ENCODE measurements around the gene SPIB.

SPIB gene

DNA sequence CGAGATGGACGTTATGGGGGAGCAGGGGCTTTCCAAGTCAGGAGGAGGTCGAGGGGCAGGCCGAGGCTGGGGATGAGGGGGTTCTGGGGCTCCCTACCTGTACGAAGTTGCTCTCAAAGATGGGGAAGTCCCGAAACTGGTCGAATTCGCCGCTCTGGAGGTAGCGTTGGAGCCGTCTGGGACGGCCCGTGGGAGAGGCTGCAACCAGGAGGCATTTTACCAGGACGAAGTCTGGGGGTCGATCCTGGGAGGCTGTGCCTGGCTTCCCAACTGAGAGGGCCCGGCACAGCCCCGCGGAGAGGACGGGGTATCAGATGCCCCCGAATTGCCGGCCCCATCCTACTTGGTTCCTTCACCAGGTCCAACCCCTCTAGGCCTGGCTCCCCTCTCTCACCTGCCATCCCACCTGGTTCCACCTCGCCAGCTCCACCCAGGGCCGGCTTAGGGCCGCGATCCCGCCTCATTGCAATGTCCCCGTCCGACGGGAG, 57.0 kb downstream of the SPIB start:
- FAIRE-seq: no peak

- FAIRE-seq: no peak
Measured at GRCh38 chr19:50476224-50476906, 57.6 kb downstream of the SPIB start, which contains the start of the genes EMC10 and GARIN5A. TSS of gene EMC10 (plus strand) at chr19:50476507. CDS start at chr19:50476545, 38 bp downstream. TSS of gene GARIN5A (minus strand) at chr19:50476848. CDS start at chr19:50476388, 460 bp downstream.

DNA sequence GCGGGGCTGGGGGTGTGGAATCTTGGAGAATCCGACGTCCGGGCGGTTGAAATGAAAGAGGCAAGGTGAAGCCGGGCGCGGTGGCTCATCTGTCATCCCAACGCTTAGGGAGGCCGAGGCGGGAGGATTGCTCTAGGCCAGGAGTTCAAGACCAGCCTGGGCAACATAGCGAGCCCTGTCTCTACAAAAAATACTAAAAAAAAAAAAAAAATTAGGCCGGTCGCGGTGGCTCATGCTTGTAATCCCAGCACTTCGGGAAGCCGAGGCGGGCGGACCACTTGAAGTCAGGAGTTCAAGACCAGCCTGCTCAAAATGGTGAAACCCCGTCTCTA, 58.1 kb downstream of the SPIB start:
- FAIRE-seq: no peak

GRCh38 chr19:50477751-50478515, 59.2 kb downstream of the SPIB start:
- no peak for FAIRE-seq

DNA sequence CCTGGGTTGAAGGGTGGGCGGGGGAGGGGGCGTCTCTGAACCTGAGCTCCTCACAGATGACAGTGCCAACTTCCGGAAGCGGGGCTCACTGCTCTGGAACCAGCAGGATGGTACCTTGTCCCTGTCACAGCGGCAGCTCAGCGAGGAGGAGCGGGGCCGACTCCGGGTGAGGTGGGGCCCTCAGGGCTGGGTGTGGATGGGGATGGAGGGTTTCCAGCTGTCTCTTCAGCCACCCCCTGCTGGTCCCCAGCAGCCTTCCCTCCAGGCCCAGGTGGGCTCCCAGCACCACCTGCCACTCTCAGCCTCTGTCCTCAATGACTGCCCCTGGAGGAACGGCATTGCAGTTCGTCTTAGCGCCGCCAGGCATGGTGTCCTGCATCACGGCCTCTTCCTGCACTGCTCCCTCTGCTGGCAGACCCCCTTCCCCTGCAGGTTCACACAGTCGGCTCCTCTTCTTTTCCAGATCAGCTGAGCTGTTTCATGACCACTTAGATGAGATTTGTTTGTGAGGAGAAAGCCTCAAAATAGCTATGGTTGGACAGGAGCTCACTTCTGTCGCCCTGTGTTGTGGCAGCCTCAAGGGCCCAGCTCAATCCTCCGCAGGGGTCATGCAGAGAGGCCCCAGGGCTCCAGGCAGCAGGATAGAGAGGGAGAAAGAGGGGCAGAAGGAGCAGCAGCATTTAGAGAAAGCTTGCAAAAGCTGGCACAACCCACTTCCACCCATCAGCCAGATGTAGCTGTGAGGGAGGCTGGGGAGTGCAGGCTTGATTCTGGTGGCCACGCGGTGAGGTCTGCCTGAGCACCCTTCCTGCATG, 60.4 kb downstream of the SPIB start:
- FAIRE-seq: no peak

- no peak for FAIRE-seq
Measured at GRCh38 chr19:50479761-50480251, 61.1 kb downstream of the SPIB start.

DNA sequence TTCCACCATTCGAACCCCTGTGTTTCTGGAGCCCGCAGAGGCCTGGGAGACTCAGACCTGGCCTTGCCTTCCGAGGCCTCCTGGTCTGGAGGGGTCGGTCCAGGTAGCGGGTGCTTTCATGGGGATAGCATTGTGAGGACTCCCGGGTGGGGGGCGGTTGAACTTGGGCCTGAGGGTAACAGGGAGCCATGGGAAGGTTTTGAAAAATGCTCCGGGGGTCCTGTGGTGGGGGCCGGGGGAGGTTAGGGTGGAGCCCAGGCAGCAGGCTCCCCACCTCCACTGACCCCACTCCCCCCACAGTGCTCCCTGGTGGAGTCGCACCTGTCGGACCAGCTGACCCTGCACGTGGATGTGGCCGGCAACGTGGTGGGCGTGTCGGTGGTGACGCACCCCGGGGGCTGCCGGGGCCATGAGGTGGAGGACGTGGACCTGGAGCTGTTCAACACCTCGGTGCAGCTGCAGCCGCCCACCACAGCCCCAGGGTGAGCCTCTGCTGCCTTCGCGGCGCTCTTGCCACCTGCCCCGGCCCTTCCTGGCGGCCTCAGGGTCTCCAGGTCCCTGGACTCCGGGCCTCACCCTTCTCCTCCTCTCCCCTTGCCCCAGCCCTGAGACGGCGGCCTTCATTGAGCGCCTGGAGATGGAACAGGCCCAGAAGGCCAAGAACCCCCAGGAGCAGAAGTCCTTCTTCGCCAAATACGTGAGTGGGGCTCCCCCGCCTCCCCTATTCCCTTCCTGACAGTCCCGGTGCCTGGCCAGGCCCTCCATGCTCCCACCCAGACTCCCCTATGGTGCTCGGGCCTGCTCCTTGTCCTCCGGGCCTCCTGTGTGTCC, 61.8 kb downstream of the SPIB start:
- no peak for FAIRE-seq

All from endometrium (tissue), 2 donors.